SU-DHL-6 (cell line): ENCODE measurements around the gene CPE.

Experiments
- H2AFZ ChIP-seq: fragments of 200-600 bp; sonication (generic); 2 replicates; pipeline ENCODE4 v1.6.1; 2014; ENCODE audit warnings: low read depth, mild to moderate bottlenecking, moderate library complexity, mixed read lengths, antibody characterized with exemption, low read length; ENCODE audit not compliant: severe bottlenecking
- H3F3A ChIP-seq: fragments of 200-600 bp; shearing (Covaris generic); 2 replicates; pipeline ENCODE4 v1.6.0; 2016; ENCODE audit warnings: antibody characterized with exemption, mild to moderate bottlenecking; ENCODE audit not compliant: insufficient read depth
- H3K27ac ChIP-seq: fragments of 200-600 bp; sonication (generic); 2 replicates; pipeline ENCODE4 v1.5.1; 2016; ENCODE audit warnings: low read depth, mild to moderate bottlenecking, low read length, moderate library complexity, mixed read lengths
- H3K27me3 ChIP-seq: fragments of 200-600 bp; sonication (generic), shearing (Covaris generic); 2 replicates; pipeline ENCODE4 v1.6.0; 2014; ENCODE audit warnings: mild to moderate bottlenecking, low read length
- H3K36me3 ChIP-seq: fragments of 200-600 bp; sonication (generic); 2 replicates; pipeline ENCODE4 v1.6.1; 2014; ENCODE audit warnings: mild to moderate bottlenecking, low read length, mixed read lengths
- H3K4me2 ChIP-seq: fragments of 300-600, 200-600 bp; shearing (Covaris generic), sonication (generic); 2 replicates; pipeline ENCODE4 v1.6.0; 2014; ENCODE audit warnings: low read length, low read depth, mild to moderate bottlenecking; ENCODE audit not compliant: poor library complexity, severe bottlenecking
- H3K4me3 ChIP-seq: fragments of 200-600 bp; sonication (generic); 2 replicates; pipeline ENCODE4 v1.5.1; 2014; ENCODE audit warnings: antibody characterized with exemption, low read length, mild to moderate bottlenecking, mixed read lengths; ENCODE audit not compliant: insufficient read depth, poor library complexity, severe bottlenecking
- H3K79me2 ChIP-seq: fragments of 200-600 bp; sonication (generic); 2 replicates; pipeline ENCODE4 v1.6.1; 2014; ENCODE audit warnings: mild to moderate bottlenecking, low read length, moderate library complexity; ENCODE audit not compliant: insufficient read depth
- H3K9ac ChIP-seq: fragments of 200-600 bp; sonication (generic); 2 replicates; pipeline ENCODE4 v1.7.0; 2014; ENCODE audit warnings: mild to moderate bottlenecking, low read length
- H3K9me2 ChIP-seq: fragments of 200-600 bp; sonication (generic); replicated peaks from 2 replicates; pipeline ENCODE4 v1.6.1; 2014; ENCODE audit warnings: low read length; ENCODE audit not compliant: insufficient read depth
- H3K9me3 ChIP-seq: fragments of 200-600 bp; sonication (generic); 2 replicates; pipeline ENCODE4 v1.6.1; 2014; ENCODE audit warnings: low read length, mixed read lengths; ENCODE audit not compliant: insufficient read depth
- H4K20me1 ChIP-seq: fragments of 200-600 bp; sonication (generic); 2 replicates; pipeline ENCODE4 v1.6.1; 2014; ENCODE audit warnings: low read depth, mild to moderate bottlenecking, antibody characterized with exemption, low read length, moderate library complexity, mixed read lengths
- CTCF ChIP-seq: fragments of 200-600 bp; sonication (generic); IDR thresholded peaks from one replicate; pipeline ENCODE4 v1.5.1; 2017; ENCODE audit warnings: antibody characterized with exemption, mild to moderate bottlenecking, low read length, moderate library complexity; ENCODE audit not compliant: insufficient read depth, poor library complexity, severe bottlenecking
- EZH2phosphoT487 ChIP-seq: fragments of 200-600 bp; sonication (generic), shearing (Covaris generic); conservative IDR thresholded peaks from 2 replicates; pipeline ENCODE4 v1.6.1; 2018; ENCODE audit warnings: mild to moderate bottlenecking, antibody characterized with exemption, low read length, moderate library complexity, mixed read lengths

The CPE gene

GRCh38 chr4:165474784-165475705 lies 96.2 kb downstream of the CPE start:
- H3F3A ChIP-seq = no peaks in the 10 kb centered on the region
- no peaks in the 10 kb centered on the region for H3K9me2 ChIP-seq
- no peak overlapping the region for H3K27ac ChIP-seq
- TF ChIP-seq EZH2phosphoT487 (no peak), CTCF (no peak)
- peaks cover 39% of the 10 kb centered on the region; the same call in 1 of the 2 replicates for H3K9me3 ChIP-seq
- no peak overlapping the region for H2AFZ ChIP-seq
- H3K9ac ChIP-seq = no peak overlapping the region
- no peaks in the 10 kb centered on the region for H4K20me1 ChIP-seq
- H3K36me3 ChIP-seq = no peaks in the 10 kb centered on the region
- H3K4me3 ChIP-seq = no peak overlapping the region
- no peak overlapping the region for H3K4me2 ChIP-seq
- no peaks in the 10 kb centered on the region for H3K79me2 ChIP-seq
- H3K27me3 ChIP-seq = no peaks in the 10 kb centered on the region

- no peak overlapping the region for H3K4me3 ChIP-seq
- TF ChIP-seq CTCF (no peak), EZH2phosphoT487 (no peak)
- no peak overlapping the region for H3K27ac ChIP-seq
- no peaks in the 10 kb centered on the region for H3K9me2 ChIP-seq
- no peaks in the 10 kb centered on the region for H3F3A ChIP-seq
- no peaks in the 10 kb centered on the region for H4K20me1 ChIP-seq
- H3K4me2 ChIP-seq = no peak overlapping the region
- H3K9ac ChIP-seq = no peak overlapping the region
- no peaks in the 10 kb centered on the region for H3K27me3 ChIP-seq
- H3K79me2 ChIP-seq = no peaks in the 10 kb centered on the region
- peaks cover 39% of the 10 kb centered on the region; the same call in 1 of the 2 replicates for H3K9me3 ChIP-seq
- no peak overlapping the region for H2AFZ ChIP-seq
- no peaks in the 10 kb centered on the region for H3K36me3 ChIP-seq
Measured at GRCh38 chr4:165475706-165476070, 96.9 kb downstream of the CPE start.

GRCh38 chr4:165476214-165477098 lies 97.6 kb downstream of the CPE start:
- H3K4me2 ChIP-seq = no peak overlapping the region
- no peak overlapping the region for H3K9ac ChIP-seq
- H3K36me3 ChIP-seq = no peaks in the 10 kb centered on the region
- no peak for TF ChIP-seq EZH2phosphoT487
- no peak for TF ChIP-seq CTCF
- H3K27me3 ChIP-seq = no peaks in the 10 kb centered on the region
- H4K20me1 ChIP-seq = no peaks in the 10 kb centered on the region
- H3K4me3 ChIP-seq = no peak overlapping the region
- no peaks in the 10 kb centered on the region for H3K79me2 ChIP-seq
- no peaks in the 10 kb centered on the region for H3K9me2 ChIP-seq
- no peak overlapping the region for H2AFZ ChIP-seq
- no peaks in the 10 kb centered on the region for H3F3A ChIP-seq
- H3K9me3 ChIP-seq = peaks cover 35% of the 10 kb centered on the region; the same call in 1 of the 2 replicates
- no peak overlapping the region for H3K27ac ChIP-seq
